GM19328 (cell line): ENCODE data around the gene CCDC137.

Source experiments
- ATAC-seq: cut with Tn5 transposase; IDR thresholded peaks from one replicate; pipeline ENCODE4 v1.9.1; 2021; ENCODE audit warnings: mild to moderate bottlenecking, moderate library complexity; ENCODE audit not compliant: unreplicated experiment

Gene CCDC137

GRCh38 chr17:81714412-81715106 lies 48.0 kb downstream of the CCDC137 start:
- ATAC-seq: no peak

GRCh38 chr17:81715107-81715871 lies 48.8 kb downstream of the CCDC137 start:
- ATAC-seq: no peak

GRCh38 chr17:81715872-81716673 lies 49.5 kb downstream of the CCDC137 start:
- ATAC-seq: no peak

- ATAC-seq: no peak
These were observed 50.1 kb downstream of the CCDC137 start for GRCh38 chr17:81716674-81716996.

- ATAC-seq: no peak
These were observed 50.7 kb downstream of the CCDC137 start for GRCh38 chr17:81717049-81717765.

- no peak for ATAC-seq
These were observed 51.2 kb downstream of the CCDC137 start for GRCh38 chr17:81717766-81718089.

- no peak for ATAC-seq
These were observed 53.1 kb downstream of the CCDC137 start for GRCh38 chr17:81719410-81720266.

GRCh38 chr17:81720267-81721071 lies 53.9 kb downstream of the CCDC137 start:
- no peak for ATAC-seq

- ATAC-seq: no peak
These were observed 55.9 kb downstream of the CCDC137 start for GRCh38 chr17:81722184-81723120.
